Lower lobe of right lung (tissue), 2 donors: ENCODE data around the gene FMO1. TPM values are rescaled to one million over a fixed set of nuclear protein-coding genes. Genes with fewer than 3 reads are reported as not detected.

Experiments used
- ATAC-seq, 2 donors: fragments of 200-7000 bp; cut with Tn5 transposase; one replicate each; pipeline ENCODE4 v1.9.1; 2020 to 2022; ENCODE audit warnings: mild to moderate bottlenecking in 2 of 2, moderate library complexity in 2 of 2
- DNase-seq: peaks from one replicate; pipeline ENCODE4 v3.0.0-alpha.2; 2020
- H3K27ac ChIP-seq: fragments of 200-600 bp; one replicate; pipeline ENCODE4 v1.8.0; 2022
- H3K27me3 ChIP-seq: fragments of 200-600 bp; one replicate; pipeline ENCODE4 v1.8.0; 2022; ENCODE audit warnings: low read depth
- H3K36me3 ChIP-seq: fragments of 200-600 bp; one replicate; pipeline ENCODE4 v1.8.0; 2022; ENCODE audit warnings: mild to moderate bottlenecking
- H3K4me1 ChIP-seq: fragments of 200-600 bp; one replicate; pipeline ENCODE4 v1.8.0; 2022
- H3K4me3 ChIP-seq: fragments of 200-600 bp; one replicate; pipeline ENCODE4 v1.8.0; 2022; ENCODE audit warnings: mild to moderate bottlenecking
- H3K9me3 ChIP-seq: fragments of 200-600 bp; one replicate; pipeline ENCODE4 v1.8.0; 2022
- CTCF ChIP-seq: fragments of 200-600 bp; IDR thresholded peaks from one replicate; pipeline ENCODE4 v1.8.0; 2022; ENCODE audit warnings: antibody characterized with exemption, mild to moderate bottlenecking
- intact Hi-C: fragments of 100-400 bp; cut with DNase I; formaldehyde crosslinking; loops from one replicate; pipeline ENCODE4 v1.11.0; 2022
- total RNA-seq: library from RNA; stranded (reverse); fragmentation: NEBNext Ultra II Directional; extraction: Animal tissue kit (Norgen Biotek cat#: 25700); gene quantifications from one replicate; pipeline ENCODE4 v1.2.1, GENCODE V29; 2021
- donor health status: DM: no; HTN: yes; CAD: no; lungs with severe emphysema.

Gene FMO1
- total RNA-seq, 1 donor from 2014 or later = 2.4 TPM

DNA sequence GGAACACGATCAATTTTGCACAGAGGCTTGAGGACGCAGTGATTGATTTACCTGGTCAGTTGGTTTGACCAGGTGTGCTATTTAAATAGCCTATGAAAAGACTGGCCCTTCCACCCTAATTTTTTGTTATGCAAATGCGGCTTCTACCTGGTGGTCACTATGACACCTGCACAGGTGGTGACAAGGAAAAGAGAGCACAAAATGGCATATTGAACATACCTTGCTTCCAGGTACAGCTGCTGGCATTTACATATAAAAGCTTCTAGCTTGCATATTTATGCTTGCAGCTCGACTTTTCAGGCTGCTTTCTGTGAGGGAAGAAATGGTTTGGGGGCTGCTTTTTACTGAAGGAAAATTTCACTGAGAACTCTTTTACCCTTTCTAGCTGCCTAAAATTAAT is 50.4 kb downstream of the FMO1 start:
- H3K27me3 ChIP-seq = no peaks in the 10 kb centered on the region
- H3K27ac ChIP-seq = no peak overlapping the region
- intact Hi-C loops = no loop called here
- no peak for DNase-seq
- no peaks in the 10 kb centered on the region for H3K36me3 ChIP-seq
- H3K4me3 ChIP-seq = no peak overlapping the region
- TF ChIP-seq CTCF = no peak
- H3K4me1 ChIP-seq = no peaks in the 10 kb centered on the region
- no peak for ATAC-seq
- H3K9me3 ChIP-seq = peaks cover 12% of the 10 kb centered on the region

DNA sequence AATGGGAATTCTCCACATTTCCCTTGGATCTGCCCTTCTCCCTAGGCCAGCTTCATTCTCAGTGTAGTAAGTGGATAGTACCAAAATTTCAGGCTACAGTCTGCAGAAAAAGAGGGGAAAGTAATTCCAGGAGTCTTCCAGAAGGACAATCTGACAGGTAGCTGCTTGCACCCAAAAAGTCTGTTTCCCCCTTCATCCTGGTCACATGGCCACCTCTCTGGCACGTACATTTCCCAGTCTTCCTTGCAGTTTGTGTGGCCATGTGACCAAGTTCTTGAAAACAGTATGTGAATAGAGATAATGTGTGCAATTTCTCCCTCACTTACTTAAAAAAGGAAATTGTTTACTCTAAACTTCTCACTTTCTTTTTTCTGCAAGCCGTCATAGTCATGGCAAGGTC is 51.0 kb downstream of the FMO1 start:
- Histone ChIP-seq H3K27ac (no peak overlapping the region), H3K9me3 (peaks cover 12% of the 10 kb centered on the region), H3K4me1 (no peaks in the 10 kb centered on the region), H3K36me3 (no peaks in the 10 kb centered on the region), H3K4me3 (no peak overlapping the region), H3K27me3 (no peaks in the 10 kb centered on the region)
- no peak for TF ChIP-seq CTCF
- no peak for DNase-seq
- ATAC-seq = no peak
- intact Hi-C loops = no loop called here

- Histone ChIP-seq H3K36me3 (no peaks in the 10 kb centered on the region), H3K27ac (no peak overlapping the region), H3K4me3 (no peak overlapping the region), H3K27me3 (no peaks in the 10 kb centered on the region), H3K4me1 (no peaks in the 10 kb centered on the region), H3K9me3 (peaks cover 12% of the 10 kb centered on the region)
- DNase-seq (no peak), ATAC-seq (no peak)
- intact Hi-C loops = no loop called here
- TF ChIP-seq CTCF = no peak
These were observed 52.1 kb downstream of the FMO1 start for GRCh38 chr1:171300401-171300800.

DNA sequence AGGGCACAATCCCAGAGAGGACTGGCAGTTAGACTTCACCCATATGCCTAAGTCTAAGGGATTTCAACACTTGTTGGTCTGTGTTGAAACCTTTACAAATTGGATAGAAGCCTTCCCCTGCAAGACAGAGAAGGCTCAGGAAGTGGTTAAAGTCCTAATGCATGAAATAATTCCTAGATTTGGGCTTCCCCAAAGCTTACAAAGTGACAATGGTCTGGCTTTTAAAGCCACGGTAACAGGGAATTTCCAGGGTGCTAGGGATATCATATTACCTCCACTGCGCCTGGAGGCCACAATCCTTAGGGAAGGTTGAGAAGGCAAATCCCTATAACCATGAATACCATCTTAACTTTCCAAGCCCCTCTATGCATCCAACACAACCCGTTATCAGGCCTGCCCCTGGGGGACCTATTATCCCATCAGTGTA is 62.4 kb downstream of the FMO1 start:
- no peaks in the 10 kb centered on the region for H3K27me3 ChIP-seq
- no peak overlapping the region for H3K4me3 ChIP-seq
- ATAC-seq = no peak
- H3K4me1 ChIP-seq = peaks cover 12% of the 10 kb centered on the region
- TF ChIP-seq CTCF = no peak
- H3K27ac ChIP-seq = no peak overlapping the region
- H3K9me3 ChIP-seq = no peaks in the 10 kb centered on the region
- intact Hi-C loops = no loop called here
- H3K36me3 ChIP-seq = no peaks in the 10 kb centered on the region
- no peak for DNase-seq

- Histone ChIP-seq H3K27me3 (no peaks in the 10 kb centered on the region), H3K4me1 (peaks cover 12% of the 10 kb centered on the region), H3K27ac (no peak overlapping the region), H3K9me3 (no peaks in the 10 kb centered on the region), H3K36me3 (no peaks in the 10 kb centered on the region), H3K4me3 (no peak overlapping the region)
- intact Hi-C loops = no loop called here
- no peak for DNase-seq
- no peak for ATAC-seq
- no peak for TF ChIP-seq CTCF
These were observed 63.7 kb downstream of the FMO1 start for GRCh38 chr1:171311771-171312558.
